Measurements from ENCODE around the gene GABRG3.

DNA sequence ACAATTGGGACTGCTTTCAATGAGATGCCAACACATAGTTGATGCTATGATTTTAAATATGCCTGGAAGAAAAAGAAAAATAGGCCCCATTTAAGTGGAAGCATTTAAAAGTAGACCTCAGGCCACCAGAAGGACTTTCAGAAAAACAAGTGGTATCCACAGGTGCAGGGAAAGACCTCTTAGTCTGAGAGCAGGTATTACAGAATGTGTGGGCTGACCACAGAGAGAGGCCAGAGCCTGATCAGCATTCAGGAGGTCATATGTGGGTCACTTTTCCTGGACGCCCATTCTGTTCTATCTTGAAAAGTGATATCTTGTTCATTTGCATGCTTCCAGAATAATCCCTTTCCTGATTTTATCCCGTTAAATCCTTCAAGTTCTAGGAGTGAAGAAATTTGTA, 95.5 kb downstream of the GABRG3 start:
- TF ChIP-seq POLR2AphosphoS5 (IDR thresholded peaks at IDR 0.05; ENCODE audit: low read depth, low read length) = no peak
- no peak for TF ChIP-seq SIN3A (IDR thresholded peaks at IDR 0.05; ENCODE audit: borderline replicate concordance, insufficient read depth, low read length)
- TF ChIP-seq, protein P1, sequence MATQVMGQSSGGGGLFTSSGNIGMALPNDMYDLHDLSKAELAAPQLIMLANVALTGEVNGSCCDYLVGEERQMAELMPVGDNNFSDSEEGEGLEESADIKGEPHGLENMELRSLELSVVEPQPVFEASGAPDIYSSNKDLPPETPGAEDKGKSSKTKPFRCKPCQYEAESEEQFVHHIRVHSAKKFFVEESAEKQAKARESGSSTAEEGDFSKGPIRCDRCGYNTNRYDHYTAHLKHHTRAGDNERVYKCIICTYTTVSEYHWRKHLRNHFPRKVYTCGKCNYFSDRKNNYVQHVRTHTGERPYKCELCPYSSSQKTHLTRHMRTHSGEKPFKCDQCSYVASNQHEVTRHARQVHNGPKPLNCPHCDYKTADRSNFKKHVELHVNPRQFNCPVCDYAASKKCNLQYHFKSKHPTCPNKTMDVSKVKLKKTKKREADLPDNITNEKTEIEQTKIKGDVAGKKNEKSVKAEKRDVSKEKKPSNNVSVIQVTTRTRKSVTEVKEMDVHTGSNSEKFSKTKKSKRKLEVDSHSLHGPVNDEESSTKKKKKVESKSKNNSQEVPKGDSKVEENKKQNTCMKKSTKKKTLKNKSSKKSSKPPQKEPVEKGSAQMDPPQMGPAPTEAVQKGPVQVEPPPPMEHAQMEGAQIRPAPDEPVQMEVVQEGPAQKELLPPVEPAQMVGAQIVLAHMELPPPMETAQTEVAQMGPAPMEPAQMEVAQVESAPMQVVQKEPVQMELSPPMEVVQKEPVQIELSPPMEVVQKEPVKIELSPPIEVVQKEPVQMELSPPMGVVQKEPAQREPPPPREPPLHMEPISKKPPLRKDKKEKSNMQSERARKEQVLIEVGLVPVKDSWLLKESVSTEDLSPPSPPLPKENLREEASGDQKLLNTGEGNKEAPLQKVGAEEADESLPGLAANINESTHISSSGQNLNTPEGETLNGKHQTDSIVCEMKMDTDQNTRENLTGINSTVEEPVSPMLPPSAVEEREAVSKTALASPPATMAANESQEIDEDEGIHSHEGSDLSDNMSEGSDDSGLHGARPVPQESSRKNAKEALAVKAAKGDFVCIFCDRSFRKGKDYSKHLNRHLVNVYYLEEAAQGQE (IDR thresholded peaks at IDR 0.05; ENCODE audit: insufficient read depth in 1 of 2, low read depth in 2 of 2, low read length in 2 of 2) = no peak
- TF ChIP-seq TAF1 (IDR thresholded peaks at IDR 0.05; ENCODE audit: borderline replicate concordance, insufficient read depth, low read length) = no peak
- no peak for TF ChIP-seq FOXP2 (optimal IDR thresholded peaks at IDR 0.05; ENCODE audit: borderline replicate concordance, extremely low read depth, extremely low read length, insufficient read depth)

All from PFSK-1 (cell line).